Activated T-cell treated with anti-CD3 and anti-CD28 coated beads, Interleukin-2, amount 50 U/mL, for 24 hours (primary cell): ENCODE data around the gene ASB16.
"Not testable (repeated sequence)": the region's sequence is repeated elsewhere in the genome, so short reads cannot be mapped to it uniquely, and the experiment has no call there.

Source experiments
- DNase-seq: peaks from one replicate; pipeline ENCODE4 v3.0.0-alpha.2; 2020
- H3K27ac Mint-ChIP-seq: 2 replicates; pipeline ENCODE4 v1.8.0; 2020; ENCODE audit warnings: mild to moderate bottlenecking, mixed read lengths
- H3K27me3 Mint-ChIP-seq: 2 replicates; pipeline ENCODE4 v1.8.0; 2020; ENCODE audit warnings: mixed read lengths
- H3K36me3 Mint-ChIP-seq: 2 replicates; pipeline ENCODE4 v1.8.0; 2020; ENCODE audit warnings: low read depth, mixed read lengths
- H3K4me1 Mint-ChIP-seq: 2 replicates; pipeline ENCODE4 v1.8.0; 2020; ENCODE audit warnings: low read depth, mixed read lengths
- H3K4me3 Mint-ChIP-seq: 2 replicates; pipeline ENCODE4 v1.8.0; 2020; ENCODE audit warnings: mild to moderate bottlenecking, moderate library complexity, mixed read lengths
- H3K9me3 Mint-ChIP-seq: 2 replicates; pipeline ENCODE4 v1.8.0; 2020; ENCODE audit warnings: mixed read lengths

ASB16 gene

GRCh38 chr17:44137891-44138709 is 32.4 kb upstream of the ASB16 start:
- peaks cover 28% of the 10 kb centered on the region for H3K4me1 Mint-ChIP-seq
- no peaks in the 10 kb centered on the region for H3K27me3 Mint-ChIP-seq
- no peaks in the 10 kb centered on the region for H3K9me3 Mint-ChIP-seq
- H3K36me3 Mint-ChIP-seq = peaks cover 6% of the 10 kb centered on the region
- H3K4me3 Mint-ChIP-seq = peak overlapping the region; percentile 58
- peak overlapping the region; percentile 81 for H3K27ac Mint-ChIP-seq
- DNase-seq = peak; percentile 78

DNA sequence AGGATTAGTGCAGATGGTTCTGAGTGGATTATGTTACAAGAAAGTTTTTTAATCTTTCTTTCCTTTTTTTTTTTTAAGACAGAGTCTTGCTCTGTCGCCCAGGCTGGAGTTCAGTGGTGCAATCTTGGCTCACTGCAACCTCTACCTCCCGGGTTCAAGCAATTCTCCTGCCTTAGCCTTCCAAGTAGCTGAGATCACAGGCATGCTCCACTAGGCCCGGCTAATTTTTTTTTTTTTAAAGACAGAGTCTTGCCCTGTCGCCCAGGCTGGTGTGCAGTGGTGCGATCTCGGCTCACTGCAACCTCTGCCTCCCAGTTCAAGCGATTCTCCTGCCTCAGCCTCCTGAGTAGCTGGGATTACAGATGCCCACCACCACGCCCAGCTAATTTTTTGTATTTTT is 26.6 kb upstream of the ASB16 start:
- H3K4me1 Mint-ChIP-seq = peaks cover 12% of the 10 kb centered on the region
- not testable (repeated sequence) for H3K9me3 Mint-ChIP-seq, H3K27me3 Mint-ChIP-seq, H3K27ac Mint-ChIP-seq, DNase-seq
- H3K36me3 Mint-ChIP-seq = peaks cover 43% of the 10 kb centered on the region
- H3K4me3 Mint-ChIP-seq = peak overlapping the region; percentile 26

DNA sequence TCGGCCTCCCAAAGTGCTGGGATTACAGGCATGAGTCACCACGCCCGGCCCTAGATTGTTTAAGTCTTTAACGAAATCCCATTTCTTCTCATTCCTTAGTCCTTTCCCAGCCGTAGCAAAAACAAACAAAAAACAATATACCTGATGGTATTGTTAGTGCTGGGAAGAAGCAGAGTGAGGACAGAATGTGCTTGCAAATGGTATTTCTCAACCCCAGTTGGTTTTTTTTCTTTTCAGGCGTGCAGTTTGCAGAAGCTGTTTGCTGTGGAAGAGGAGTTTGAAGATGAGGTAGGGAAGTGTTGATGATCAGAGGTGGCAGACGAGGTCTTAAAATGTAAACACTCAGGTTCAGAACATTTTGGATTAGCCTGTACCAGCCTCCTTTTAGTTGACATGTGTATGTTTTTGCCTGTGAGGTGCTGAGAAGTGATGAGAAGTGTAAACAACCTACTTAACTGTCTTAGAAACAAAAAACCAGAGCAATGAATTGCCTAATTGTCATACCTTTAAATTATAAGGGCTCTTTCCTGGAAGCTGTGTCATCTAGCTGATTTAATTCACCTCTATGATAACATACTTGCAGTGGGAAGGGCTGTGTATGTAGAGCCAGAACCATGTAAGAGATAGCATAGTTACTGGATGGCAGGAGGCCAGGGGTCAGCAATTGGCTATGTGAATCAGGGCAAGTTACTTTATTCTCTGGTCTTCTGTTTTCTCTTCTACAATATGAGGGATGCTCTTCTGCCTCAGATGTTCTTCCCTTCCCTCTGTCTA is 25.4 kb upstream of the ASB16 start:
- no peak overlapping the region for H3K27ac Mint-ChIP-seq
- H3K9me3 Mint-ChIP-seq = no peaks in the 10 kb centered on the region
- DNase-seq = no peak
- H3K4me1 Mint-ChIP-seq = peaks cover 13% of the 10 kb centered on the region
- H3K4me3 Mint-ChIP-seq = no peak overlapping the region
- no peaks in the 10 kb centered on the region for H3K27me3 Mint-ChIP-seq
- peaks cover 55% of the 10 kb centered on the region for H3K36me3 Mint-ChIP-seq

- Mint-ChIP-seq H3K27ac (no peak overlapping the region), H3K4me3 (no peak overlapping the region), H3K36me3 (peaks cover 66% of the 10 kb centered on the region), H3K4me1 (peaks cover 7% of the 10 kb centered on the region), H3K9me3 (no peaks in the 10 kb centered on the region), H3K27me3 (no peaks in the 10 kb centered on the region)
- no peak for DNase-seq
These were observed 23.8 kb upstream of the ASB16 start for GRCh38 chr17:44146375-44147346.

GRCh38 chr17:44147812-44148211 is 22.7 kb upstream of the ASB16 start:
- DNase-seq = no peak
- peaks cover 68% of the 10 kb centered on the region for H3K36me3 Mint-ChIP-seq
- H3K9me3 Mint-ChIP-seq = no peaks in the 10 kb centered on the region
- no peak overlapping the region for H3K27ac Mint-ChIP-seq
- H3K4me1 Mint-ChIP-seq = peaks cover 3% of the 10 kb centered on the region
- no peak overlapping the region for H3K4me3 Mint-ChIP-seq
- H3K27me3 Mint-ChIP-seq = no peaks in the 10 kb centered on the region

- not testable (repeated sequence) for H3K27me3 Mint-ChIP-seq, H3K4me3 Mint-ChIP-seq, DNase-seq, H3K4me1 Mint-ChIP-seq, H3K9me3 Mint-ChIP-seq, H3K27ac Mint-ChIP-seq
- peaks cover 73% of the 10 kb centered on the region for H3K36me3 Mint-ChIP-seq
These were observed 21.4 kb upstream of the ASB16 start for GRCh38 chr17:44149066-44149465.

DNA sequence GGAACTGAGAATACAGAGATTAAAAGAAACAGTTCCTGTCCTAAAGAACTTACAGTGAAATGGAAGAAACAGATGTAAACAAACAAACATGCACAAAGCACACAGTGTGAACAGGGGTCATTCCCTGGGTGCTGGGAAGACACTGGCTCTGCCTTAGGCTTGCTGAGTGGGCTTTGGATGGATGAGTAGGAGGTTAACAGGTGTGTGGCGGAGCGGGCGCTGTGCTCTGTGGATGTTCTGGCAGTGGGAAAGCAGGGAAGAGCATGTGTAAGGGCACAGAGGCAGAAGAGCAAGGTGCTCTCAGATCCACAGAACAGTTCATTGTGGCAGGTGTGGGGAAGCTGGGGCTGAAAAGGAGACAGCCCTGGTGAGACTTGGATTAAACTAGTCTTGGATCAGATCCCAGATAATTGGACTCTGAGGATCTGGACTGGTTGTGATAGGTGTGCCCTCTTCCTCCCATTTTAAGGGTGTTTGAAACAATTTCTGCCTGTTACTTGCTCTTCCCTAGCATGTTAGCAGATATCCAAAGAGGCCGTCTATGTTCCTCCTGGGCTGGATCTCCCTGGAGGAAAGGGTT is 20.7 kb upstream of the ASB16 start:
- Mint-ChIP-seq H3K9me3 (no peaks in the 10 kb centered on the region), H3K36me3 (peaks cover 78% of the 10 kb centered on the region), H3K4me3 (no peak overlapping the region), H3K4me1 (peaks cover 2% of the 10 kb centered on the region), H3K27me3 (no peaks in the 10 kb centered on the region), H3K27ac (no peak overlapping the region)
- DNase-seq = no peak

- Mint-ChIP-seq H3K4me1 (peaks cover 2% of the 10 kb centered on the region), H3K4me3 (no peak overlapping the region), H3K9me3 (no peaks in the 10 kb centered on the region), H3K27ac (no peak overlapping the region), H3K27me3 (no peaks in the 10 kb centered on the region), H3K36me3 (peaks cover 74% of the 10 kb centered on the region)
- DNase-seq = no peak
These were observed 17.6 kb upstream of the ASB16 start for GRCh38 chr17:44152875-44153274.

DNA sequence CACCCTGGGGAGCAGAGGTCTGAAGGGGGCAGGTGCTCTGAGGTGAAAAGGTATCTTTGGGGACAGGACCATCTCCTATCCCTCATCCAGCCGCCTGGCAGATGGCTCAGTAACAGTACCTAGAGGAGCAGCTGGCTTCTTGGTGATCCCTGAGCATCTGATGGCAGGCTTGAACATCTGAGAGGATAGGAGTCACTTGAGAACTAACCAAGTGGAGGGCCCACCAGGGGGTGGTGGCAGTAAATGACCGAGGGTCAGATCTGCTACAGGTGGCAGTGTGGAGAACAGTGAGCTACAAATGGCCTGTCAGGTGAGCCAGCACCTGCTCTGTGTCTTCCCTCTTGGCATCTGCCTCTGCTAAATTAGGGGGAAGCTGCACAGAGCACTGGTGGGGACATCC is 15.0 kb upstream of the ASB16 start:
- Mint-ChIP-seq H3K27ac (no peak overlapping the region), H3K9me3 (no peaks in the 10 kb centered on the region), H3K4me1 (peaks cover 5% of the 10 kb centered on the region), H3K27me3 (no peaks in the 10 kb centered on the region), H3K4me3 (no peak overlapping the region), H3K36me3 (peaks cover 64% of the 10 kb centered on the region)
- no peak for DNase-seq

DNA sequence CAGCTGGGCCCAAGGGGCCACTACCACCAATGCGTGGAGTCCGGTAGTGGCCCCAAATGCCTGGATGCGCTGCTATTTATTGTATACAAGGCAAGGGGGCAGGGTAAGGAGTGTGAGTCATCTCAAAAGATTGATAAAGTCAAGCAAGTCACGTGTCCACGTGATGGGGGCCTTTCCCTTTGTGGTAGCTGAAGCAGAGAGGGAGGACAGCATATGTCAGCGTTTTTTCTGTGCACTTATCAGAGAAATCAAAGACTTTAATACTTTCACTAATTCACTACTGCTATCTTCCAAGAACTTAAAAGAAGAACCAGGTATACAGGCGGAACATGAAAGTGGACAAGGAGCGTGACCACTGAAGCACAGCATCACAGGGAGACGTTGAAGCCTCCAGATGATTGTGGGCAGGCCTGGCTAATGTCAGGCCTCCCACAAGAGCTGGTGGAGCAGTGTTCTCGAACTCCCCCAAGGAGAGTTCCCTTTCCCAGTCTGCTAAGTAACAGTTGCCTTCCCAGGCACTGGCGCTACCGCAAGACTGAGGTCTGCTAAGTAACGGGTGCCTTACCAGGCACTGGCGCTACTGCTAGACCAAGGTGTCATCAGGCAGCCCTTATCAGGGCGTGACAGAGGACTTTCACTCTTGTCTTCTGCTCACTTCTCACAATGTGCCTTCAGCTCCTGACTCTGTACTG is 10.8 kb upstream of the ASB16 start:
- Mint-ChIP-seq H3K9me3 (no peaks in the 10 kb centered on the region), H3K36me3 (peaks cover 51% of the 10 kb centered on the region), H3K4me1 (peaks cover 5% of the 10 kb centered on the region), H3K4me3 (no peak overlapping the region), H3K27me3 (no peaks in the 10 kb centered on the region), H3K27ac (peak overlapping the region; percentile 55)
- DNase-seq = no peak

GRCh38 chr17:44164476-44164875 is 6.0 kb upstream of the ASB16 start:
- no peak overlapping the region for H3K4me3 Mint-ChIP-seq
- no peak overlapping the region for H3K27ac Mint-ChIP-seq
- DNase-seq = no peak
- no peaks in the 10 kb centered on the region for H3K9me3 Mint-ChIP-seq
- H3K36me3 Mint-ChIP-seq = peaks cover 19% of the 10 kb centered on the region
- H3K4me1 Mint-ChIP-seq = peaks cover 10% of the 10 kb centered on the region
- no peaks in the 10 kb centered on the region for H3K27me3 Mint-ChIP-seq

DNA sequence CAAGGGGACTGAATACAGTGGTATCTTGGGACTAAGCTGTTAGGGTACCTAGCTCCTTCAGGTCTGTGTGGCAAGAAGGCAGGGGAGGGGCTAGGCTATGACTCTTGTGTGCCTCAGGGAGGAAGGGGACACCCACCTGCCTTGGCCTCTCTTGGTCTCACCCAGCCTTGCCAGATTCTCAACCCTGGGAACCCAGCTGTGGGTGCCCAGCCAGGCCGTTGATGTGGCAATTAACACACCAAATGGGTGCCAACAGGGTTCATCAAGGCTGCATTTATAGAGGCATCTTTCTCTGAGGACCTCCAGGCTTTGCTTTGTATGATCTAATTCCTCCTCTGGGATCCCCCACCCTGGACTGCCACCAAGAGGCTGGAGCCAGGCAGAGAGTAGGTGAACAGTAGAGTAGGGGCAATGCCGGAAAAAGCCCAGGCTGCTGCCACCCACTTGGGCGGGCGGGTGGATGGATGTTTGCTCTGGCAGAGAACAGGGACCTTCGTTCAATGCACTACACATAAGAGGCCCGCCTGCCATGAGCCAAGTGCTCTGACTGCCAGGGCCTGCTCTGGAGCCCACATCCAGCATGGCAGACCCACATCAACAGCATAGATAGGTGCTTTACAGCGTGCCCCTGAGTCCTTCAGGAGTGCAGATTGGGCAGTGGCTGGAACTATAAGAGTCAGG is 3.2 kb upstream of the ASB16 start:
- H3K27ac Mint-ChIP-seq = no peak overlapping the region
- DNase-seq = no peak
- H3K9me3 Mint-ChIP-seq = no peaks in the 10 kb centered on the region
- no peak overlapping the region for H3K4me3 Mint-ChIP-seq
- peaks cover 8% of the 10 kb centered on the region for H3K4me1 Mint-ChIP-seq
- H3K27me3 Mint-ChIP-seq = no peaks in the 10 kb centered on the region
- H3K36me3 Mint-ChIP-seq = peaks cover 3% of the 10 kb centered on the region

- H3K4me3 Mint-ChIP-seq = no peak overlapping the region
- no peak for DNase-seq
- peaks cover 2% of the 10 kb centered on the region for H3K36me3 Mint-ChIP-seq
- H3K9me3 Mint-ChIP-seq = no peaks in the 10 kb centered on the region
- peaks cover 8% of the 10 kb centered on the region for H3K4me1 Mint-ChIP-seq
- no peaks in the 10 kb centered on the region for H3K27me3 Mint-ChIP-seq
- H3K27ac Mint-ChIP-seq = no peak overlapping the region
These were observed 387 bp upstream of the ASB16 start for GRCh38 chr17:44170135-44170498.
